ENCODE measurements around the gene TCERG1L. TPM values are rescaled to one million over a fixed set of nuclear protein-coding genes. Genes with fewer than 3 reads are reported as not detected.

TCERG1L gene
- total RNA-seq, 2 donors from 2014 or later, result 0.12 TPM; not detected in 1

- Histone ChIP-seq H3K27me3 (no peaks in the 10 kb centered on the region), H3K4me3 (no peak overlapping the region), H3K9me3 (peaks cover 0 to 5% of the 10 kb centered on the region in 2 donors), H3K36me3 (no peaks in the 10 kb centered on the region), H3K4me1 (no peaks in the 10 kb centered on the region), H3K27ac (no peak overlapping the region)
- no peak for DNase-seq (ENCODE audit: low spot score)
- TF ChIP-seq, protein P1, sequence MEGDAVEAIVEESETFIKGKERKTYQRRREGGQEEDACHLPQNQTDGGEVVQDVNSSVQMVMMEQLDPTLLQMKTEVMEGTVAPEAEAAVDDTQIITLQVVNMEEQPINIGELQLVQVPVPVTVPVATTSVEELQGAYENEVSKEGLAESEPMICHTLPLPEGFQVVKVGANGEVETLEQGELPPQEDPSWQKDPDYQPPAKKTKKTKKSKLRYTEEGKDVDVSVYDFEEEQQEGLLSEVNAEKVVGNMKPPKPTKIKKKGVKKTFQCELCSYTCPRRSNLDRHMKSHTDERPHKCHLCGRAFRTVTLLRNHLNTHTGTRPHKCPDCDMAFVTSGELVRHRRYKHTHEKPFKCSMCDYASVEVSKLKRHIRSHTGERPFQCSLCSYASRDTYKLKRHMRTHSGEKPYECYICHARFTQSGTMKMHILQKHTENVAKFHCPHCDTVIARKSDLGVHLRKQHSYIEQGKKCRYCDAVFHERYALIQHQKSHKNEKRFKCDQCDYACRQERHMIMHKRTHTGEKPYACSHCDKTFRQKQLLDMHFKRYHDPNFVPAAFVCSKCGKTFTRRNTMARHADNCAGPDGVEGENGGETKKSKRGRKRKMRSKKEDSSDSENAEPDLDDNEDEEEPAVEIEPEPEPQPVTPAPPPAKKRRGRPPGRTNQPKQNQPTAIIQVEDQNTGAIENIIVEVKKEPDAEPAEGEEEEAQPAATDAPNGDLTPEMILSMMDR (IDR thresholded peaks at IDR 0.05), result no peak
Observed at GRCh38 chr10:131193923-131194322, 117.6 kb downstream of the TCERG1L start.

DNA sequence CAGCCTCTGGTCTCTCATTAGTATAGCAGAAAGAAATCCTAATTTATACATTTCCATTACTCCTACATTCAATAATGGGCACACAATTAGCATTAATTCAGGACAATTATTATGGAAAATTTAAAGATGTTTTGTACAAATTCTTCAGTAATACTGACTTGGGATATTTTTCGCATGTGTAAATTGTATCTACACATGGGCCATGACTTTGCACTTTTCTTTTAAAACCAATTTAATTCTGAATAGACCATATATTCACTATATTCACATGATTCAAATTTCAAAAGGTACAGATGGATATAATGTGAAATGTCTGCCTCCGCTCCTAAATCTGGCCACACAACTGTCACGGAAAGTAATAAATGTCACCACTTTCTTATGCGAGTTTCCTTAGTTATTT, 123.0 kb downstream of the TCERG1L start:
- H3K27me3 ChIP-seq, result no peaks in the 10 kb centered on the region
- TF ChIP-seq, protein P1 (IDR thresholded peaks at IDR 0.05), result no peak
- peaks cover 0 to 5% of the 10 kb centered on the region in 2 donors for H3K9me3 ChIP-seq
- no peaks in the 10 kb centered on the region for H3K4me1 ChIP-seq
- H3K36me3 ChIP-seq, result no peaks in the 10 kb centered on the region
- no peak for DNase-seq (ENCODE audit: low spot score)
- H3K27ac ChIP-seq, result no peak overlapping the region
- no peak overlapping the region for H3K4me3 ChIP-seq

GRCh38 chr10:131187926-131188325, 123.6 kb downstream of the TCERG1L start:
- H3K36me3 ChIP-seq, result no peaks in the 10 kb centered on the region

DNA sequence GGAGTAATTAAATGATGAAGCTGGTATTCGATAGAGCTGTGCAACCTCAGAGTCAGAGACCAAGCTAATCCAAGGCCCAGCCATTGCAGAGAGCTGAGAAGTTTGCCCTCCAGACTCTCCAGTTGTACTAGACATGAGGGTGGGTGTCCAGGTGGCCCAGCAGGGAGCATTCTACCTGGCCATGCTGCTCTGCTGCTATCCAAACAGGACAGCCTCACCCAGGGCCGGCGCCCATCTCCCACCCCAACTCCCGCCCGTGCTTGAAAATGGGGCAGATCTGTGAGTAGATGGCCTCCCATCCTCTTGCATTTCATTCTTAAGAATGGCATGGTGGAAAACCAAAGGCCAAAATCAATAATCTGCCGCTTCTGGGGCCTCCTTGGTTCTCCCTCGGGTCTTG, 124.2 kb downstream of the TCERG1L start:
- no peaks in the 10 kb centered on the region for H3K27me3 ChIP-seq
- no peaks in the 10 kb centered on the region for H3K4me1 ChIP-seq
- H3K36me3 ChIP-seq, result no peaks in the 10 kb centered on the region
- no peak overlapping the region for H3K4me3 ChIP-seq
- no peak for DNase-seq (ENCODE audit: low spot score)
- no peaks in the 10 kb centered on the region for H3K9me3 ChIP-seq
- no peak overlapping the region for H3K27ac ChIP-seq
- TF ChIP-seq, protein P1 (IDR thresholded peaks at IDR 0.05), result no peak

More at GRCh38 chr10:131187926-131188325, 123.6 kb downstream of the TCERG1L start:
- Histone ChIP-seq H3K9me3 (peaks cover 0 to 5% of the 10 kb centered on the region in 2 donors), H3K27me3 (no peaks in the 10 kb centered on the region), H3K27ac (no peak overlapping the region), H3K4me1 (no peaks in the 10 kb centered on the region), H3K4me3 (no peak overlapping the region)
- TF ChIP-seq, protein P1 (IDR thresholded peaks at IDR 0.05), result no peak
- no peak for DNase-seq (ENCODE audit: low spot score)

DNA sequence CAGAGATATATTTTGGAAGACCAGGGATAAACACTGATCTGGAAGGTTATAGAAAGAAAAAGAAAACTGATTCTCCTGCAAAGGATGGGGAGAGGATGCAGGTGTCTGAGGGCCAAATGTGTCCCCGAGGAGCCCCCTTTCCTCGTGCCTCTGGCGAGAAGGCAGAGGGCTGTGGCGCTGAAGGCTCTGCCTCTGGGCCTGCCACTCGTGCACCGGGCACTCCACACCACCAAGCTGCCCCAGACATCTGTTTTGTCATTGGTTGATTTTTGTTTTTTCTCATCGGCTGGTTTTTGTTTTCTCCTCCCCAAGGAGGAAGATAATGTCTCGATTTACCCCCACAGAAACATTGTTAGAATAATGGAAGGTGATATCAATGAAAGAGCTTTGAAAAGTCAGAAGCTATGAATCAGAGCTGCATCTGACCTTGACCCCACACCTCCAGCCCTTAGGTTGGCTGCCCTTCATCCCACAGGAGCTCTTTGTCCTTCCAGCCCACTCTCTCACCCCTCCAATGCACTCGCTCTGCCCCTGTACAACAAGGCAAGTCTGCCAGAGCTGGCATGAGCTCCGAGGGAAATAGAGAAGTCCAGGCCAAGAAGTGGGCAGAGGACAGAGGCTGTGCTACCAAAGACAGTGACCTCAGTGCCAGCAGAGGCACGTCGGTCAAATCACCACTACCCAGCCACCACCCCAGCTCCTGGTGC, 124.8 kb downstream of the TCERG1L start:
- H3K4me1 ChIP-seq, result no peaks in the 10 kb centered on the region
- no peak overlapping the region for H3K4me3 ChIP-seq
- TF ChIP-seq, protein P1 (IDR thresholded peaks at IDR 0.05), result no peak
- no peaks in the 10 kb centered on the region for H3K27me3 ChIP-seq
- H3K27ac ChIP-seq, result no peak overlapping the region
- H3K36me3 ChIP-seq, result no peaks in the 10 kb centered on the region
- no peaks in the 10 kb centered on the region for H3K9me3 ChIP-seq
- DNase-seq (ENCODE audit: low spot score), result no peak

DNA sequence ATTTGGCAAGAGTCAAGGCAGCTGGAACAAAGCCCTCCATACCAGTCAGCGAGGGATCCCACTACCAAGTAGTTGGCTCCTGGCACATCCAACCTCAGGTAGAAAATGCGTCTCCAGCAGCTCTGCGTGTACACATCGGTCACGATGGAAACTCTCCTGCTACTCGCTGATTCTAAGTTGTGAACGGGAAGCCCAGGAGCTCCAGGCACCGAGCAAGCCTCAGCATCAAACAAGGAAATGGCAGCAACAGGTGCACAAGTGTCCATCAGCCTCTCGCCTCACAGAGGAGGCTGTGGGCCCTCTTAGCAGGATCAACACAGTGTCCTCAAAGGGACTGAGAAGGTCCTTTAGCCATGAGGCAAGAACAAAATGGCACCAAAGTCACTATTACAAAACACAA, 127.0 kb downstream of the TCERG1L start:
- Histone ChIP-seq H3K4me3 (no peak overlapping the region), H3K9me3 (no peaks in the 10 kb centered on the region), H3K4me1 (no peaks in the 10 kb centered on the region), H3K27ac (no peak overlapping the region), H3K36me3 (no peaks in the 10 kb centered on the region), H3K27me3 (no peaks in the 10 kb centered on the region)
- DNase-seq (ENCODE audit: low spot score), result no peak
- TF ChIP-seq, protein P1 (IDR thresholded peaks at IDR 0.05), result no peak

Measured in right atrium auricular region (tissue), 2 donors.